ENCODE measurements around the gene STEAP1B.
"Not testable (repeated sequence)": the region's sequence is repeated elsewhere in the genome, so short reads cannot be mapped to it uniquely, and the experiment has no call there.

STEAP1B gene

GRCh38 chr7:22452142-22452959 is 47.6 kb downstream of the STEAP1B start:
- peak; percentile 22 for DNase-seq

- DNase-seq: not testable (repeated sequence)
Measured at GRCh38 chr7:22450013-22450412, 50.0 kb downstream of the STEAP1B start.

- DNase-seq: no peak
Measured at GRCh38 chr7:22447762-22448161, 52.2 kb downstream of the STEAP1B start.

- no peak for DNase-seq
Measured at GRCh38 chr7:22447008-22447407, 53.0 kb downstream of the STEAP1B start.

GRCh38 chr7:22445853-22446252 is 54.1 kb downstream of the STEAP1B start:
- DNase-seq: no peak

- DNase-seq: no peak
Measured at GRCh38 chr7:22445140-22445743, 54.7 kb downstream of the STEAP1B start.

GRCh38 chr7:22444181-22444971 is 55.6 kb downstream of the STEAP1B start:
- DNase-seq: no peak

- DNase-seq: no peak
Measured at GRCh38 chr7:22443370-22444180, 56.4 kb downstream of the STEAP1B start.

GRCh38 chr7:22442882-22443369 is 57.1 kb downstream of the STEAP1B start:
- DNase-seq: no peak

GRCh38 chr7:22442187-22442881 is 57.7 kb downstream of the STEAP1B start:
- no peak for DNase-seq

GRCh38 chr7:22441157-22441556 is 58.8 kb downstream of the STEAP1B start:
- DNase-seq: no peak

GRCh38 chr7:22438994-22439393 is 61.0 kb downstream of the STEAP1B start:
- no peak for DNase-seq

GRCh38 chr7:22436552-22436951 is 63.4 kb downstream of the STEAP1B start:
- DNase-seq: not testable (repeated sequence)

- no peak for DNase-seq
Measured at GRCh38 chr7:22435720-22436119, 64.3 kb downstream of the STEAP1B start.

- DNase-seq: no peak
Measured at GRCh38 chr7:22435105-22435504, 64.9 kb downstream of the STEAP1B start.

GRCh38 chr7:22433710-22434460 is 66.1 kb downstream of the STEAP1B start:
- DNase-seq: no peak

- not testable (repeated sequence) for DNase-seq
Measured at GRCh38 chr7:22433165-22433700, 66.8 kb downstream of the STEAP1B start.

- DNase-seq: no peak
Measured at GRCh38 chr7:22432203-22432718, 67.7 kb downstream of the STEAP1B start.

GRCh38 chr7:22430457-22430856 is 69.5 kb downstream of the STEAP1B start:
- DNase-seq: peak; percentile 46

GRCh38 chr7:22429386-22429785 is 70.6 kb downstream of the STEAP1B start:
- no peak for DNase-seq

GRCh38 chr7:22427855-22428254 is 72.1 kb downstream of the STEAP1B start:
- no peak for DNase-seq

Measured in fibroblast of skin of right biceps (primary cell).